Panc1 (cell line): ENCODE data around the gene CROCC2.

Experiments
- POLR2AphosphoS5 ChIP-seq: IDR thresholded peaks from 2 replicates; pipeline ENCODE4 v1.6.1; 2012; ENCODE audit warnings: mild to moderate bottlenecking, low read depth, low read length, moderate library complexity
- TCF7L2 ChIP-seq: IDR thresholded peaks from 2 replicates; pipeline ENCODE4 v1.6.1; 2011; ENCODE audit warnings: mild to moderate bottlenecking, low read depth, low read length, inconsistent platforms
- TF ChIP-seq, protein P1 (sequence below): fragments of 450-650 bp; IDR thresholded peaks from 2 replicates; pipeline ENCODE4 v1.5.1; 2017; ENCODE audit warnings: mild to moderate bottlenecking

DNA sequence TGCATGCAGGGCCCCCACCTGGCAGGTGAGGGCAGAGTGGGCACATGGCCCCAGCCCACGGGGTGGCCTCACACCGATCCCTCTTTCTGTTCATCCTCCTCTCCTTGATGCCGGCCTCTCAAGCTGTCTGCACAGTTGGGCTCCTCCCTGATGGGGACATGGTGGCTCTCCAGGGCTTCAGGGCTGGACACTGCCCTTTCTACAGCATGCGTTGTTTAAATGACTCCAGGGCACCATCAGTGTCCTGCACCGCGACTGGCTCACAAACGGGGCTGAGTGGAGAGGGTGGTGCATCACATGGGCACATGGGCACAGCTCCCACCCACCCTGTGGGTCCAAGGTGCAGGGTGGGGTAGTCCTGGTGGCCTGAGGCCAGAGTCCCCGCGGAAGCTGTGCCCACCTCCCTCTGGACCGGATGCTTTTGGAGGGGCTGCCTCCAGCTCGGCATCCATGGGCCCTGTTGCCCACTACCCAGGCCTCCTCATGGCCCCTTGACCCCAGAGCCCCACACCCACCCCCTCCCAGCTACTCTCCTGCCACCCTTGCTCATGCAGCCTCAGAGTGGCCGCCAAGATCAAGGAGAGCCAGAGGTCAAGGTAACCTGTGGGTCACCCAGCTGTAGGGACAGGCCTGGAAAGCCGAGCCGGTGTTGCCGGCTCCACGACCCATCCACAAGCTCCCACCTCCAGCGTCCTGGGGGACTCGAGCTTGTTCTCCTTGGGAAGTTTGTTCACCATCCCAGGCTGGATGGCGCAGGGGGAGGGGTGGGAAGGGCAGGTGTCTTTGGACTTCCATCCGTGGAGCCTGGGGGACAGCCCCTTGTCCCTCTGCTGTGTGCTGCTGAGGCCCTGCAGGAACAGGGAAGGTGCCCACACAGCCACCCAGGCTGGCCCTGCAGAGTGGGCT is 80.0 kb downstream of the CROCC2 start:
- TF ChIP-seq TCF7L2 (no peak), POLR2AphosphoS5 (no peak)
- TF ChIP-seq, protein P1, sequence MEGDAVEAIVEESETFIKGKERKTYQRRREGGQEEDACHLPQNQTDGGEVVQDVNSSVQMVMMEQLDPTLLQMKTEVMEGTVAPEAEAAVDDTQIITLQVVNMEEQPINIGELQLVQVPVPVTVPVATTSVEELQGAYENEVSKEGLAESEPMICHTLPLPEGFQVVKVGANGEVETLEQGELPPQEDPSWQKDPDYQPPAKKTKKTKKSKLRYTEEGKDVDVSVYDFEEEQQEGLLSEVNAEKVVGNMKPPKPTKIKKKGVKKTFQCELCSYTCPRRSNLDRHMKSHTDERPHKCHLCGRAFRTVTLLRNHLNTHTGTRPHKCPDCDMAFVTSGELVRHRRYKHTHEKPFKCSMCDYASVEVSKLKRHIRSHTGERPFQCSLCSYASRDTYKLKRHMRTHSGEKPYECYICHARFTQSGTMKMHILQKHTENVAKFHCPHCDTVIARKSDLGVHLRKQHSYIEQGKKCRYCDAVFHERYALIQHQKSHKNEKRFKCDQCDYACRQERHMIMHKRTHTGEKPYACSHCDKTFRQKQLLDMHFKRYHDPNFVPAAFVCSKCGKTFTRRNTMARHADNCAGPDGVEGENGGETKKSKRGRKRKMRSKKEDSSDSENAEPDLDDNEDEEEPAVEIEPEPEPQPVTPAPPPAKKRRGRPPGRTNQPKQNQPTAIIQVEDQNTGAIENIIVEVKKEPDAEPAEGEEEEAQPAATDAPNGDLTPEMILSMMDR, result no peak
